HFF-Myc (cell line): ENCODE results near the gene EVC.

Experiments used
- DNase-seq: peaks from one replicate; pipeline ENCODE4 v3.0.0-alpha.2; 2011; ENCODE audit warnings: low read depth; ENCODE audit errors: extremely low read depth
- H3K4me3 ChIP-seq: replicated peaks from 2 replicates; pipeline ENCODE4 v1.5.1; 2011; ENCODE audit warnings: low read depth, mild to moderate bottlenecking, control low read depth, low read length
- TF ChIP-seq, protein P1 (sequence below): IDR thresholded peaks from 2 replicates; pipeline ENCODE4 v1.5.1; 2012; ENCODE audit warnings: mild to moderate bottlenecking, low read depth, low read length, control low read depth; ENCODE audit errors: missing control alignments

Gene EVC

GRCh38 chr4:5683566-5683965 lies 27.4 kb upstream of the EVC start:
- TF ChIP-seq, protein P1, sequence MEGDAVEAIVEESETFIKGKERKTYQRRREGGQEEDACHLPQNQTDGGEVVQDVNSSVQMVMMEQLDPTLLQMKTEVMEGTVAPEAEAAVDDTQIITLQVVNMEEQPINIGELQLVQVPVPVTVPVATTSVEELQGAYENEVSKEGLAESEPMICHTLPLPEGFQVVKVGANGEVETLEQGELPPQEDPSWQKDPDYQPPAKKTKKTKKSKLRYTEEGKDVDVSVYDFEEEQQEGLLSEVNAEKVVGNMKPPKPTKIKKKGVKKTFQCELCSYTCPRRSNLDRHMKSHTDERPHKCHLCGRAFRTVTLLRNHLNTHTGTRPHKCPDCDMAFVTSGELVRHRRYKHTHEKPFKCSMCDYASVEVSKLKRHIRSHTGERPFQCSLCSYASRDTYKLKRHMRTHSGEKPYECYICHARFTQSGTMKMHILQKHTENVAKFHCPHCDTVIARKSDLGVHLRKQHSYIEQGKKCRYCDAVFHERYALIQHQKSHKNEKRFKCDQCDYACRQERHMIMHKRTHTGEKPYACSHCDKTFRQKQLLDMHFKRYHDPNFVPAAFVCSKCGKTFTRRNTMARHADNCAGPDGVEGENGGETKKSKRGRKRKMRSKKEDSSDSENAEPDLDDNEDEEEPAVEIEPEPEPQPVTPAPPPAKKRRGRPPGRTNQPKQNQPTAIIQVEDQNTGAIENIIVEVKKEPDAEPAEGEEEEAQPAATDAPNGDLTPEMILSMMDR: no peak
- no peak overlapping the region for H3K4me3 ChIP-seq
- DNase-seq: no peak

DNA sequence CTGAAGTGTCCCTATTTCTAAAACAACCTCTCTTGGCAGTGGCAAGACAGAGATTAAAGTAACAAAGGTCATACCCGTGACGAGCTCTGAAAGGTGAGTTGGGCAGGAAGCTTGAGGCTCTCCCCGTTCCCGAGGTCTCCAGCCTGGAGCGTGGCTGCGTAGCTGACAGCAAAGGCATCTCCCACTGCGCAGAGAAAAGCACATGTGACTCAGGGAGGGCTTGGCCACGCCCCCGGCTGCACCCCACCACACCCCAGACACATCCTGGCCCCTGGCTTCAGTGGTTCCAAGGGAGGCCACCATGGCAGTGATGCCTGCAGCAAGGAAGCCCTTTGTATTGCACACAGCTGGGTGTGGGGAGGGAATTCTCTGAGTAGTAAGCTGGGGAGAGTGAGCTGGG lies 25.7 kb upstream of the EVC start:
- no peak for DNase-seq
- TF ChIP-seq, protein P1: no peak
- H3K4me3 ChIP-seq: no peak overlapping the region

DNA sequence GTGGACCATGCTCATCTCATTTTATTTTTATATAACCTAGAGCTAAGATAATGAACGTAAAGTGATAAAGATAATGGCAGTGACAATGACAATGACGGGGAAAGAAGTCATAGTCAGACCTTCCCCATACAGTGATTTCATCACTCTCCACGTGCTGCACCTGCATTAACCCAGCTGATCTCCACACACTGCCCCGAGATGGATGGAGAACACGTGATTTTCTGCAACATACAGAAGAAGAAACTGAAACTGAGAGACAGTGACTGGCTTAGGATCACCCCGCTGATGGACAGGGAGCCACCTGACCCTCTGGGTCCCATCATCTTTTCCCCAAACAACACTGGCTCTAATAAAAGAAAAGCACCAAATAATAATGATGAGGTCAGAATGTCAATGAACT lies 24.7 kb upstream of the EVC start:
- no peak overlapping the region for H3K4me3 ChIP-seq
- TF ChIP-seq, protein P1: no peak
- DNase-seq: no peak

DNA sequence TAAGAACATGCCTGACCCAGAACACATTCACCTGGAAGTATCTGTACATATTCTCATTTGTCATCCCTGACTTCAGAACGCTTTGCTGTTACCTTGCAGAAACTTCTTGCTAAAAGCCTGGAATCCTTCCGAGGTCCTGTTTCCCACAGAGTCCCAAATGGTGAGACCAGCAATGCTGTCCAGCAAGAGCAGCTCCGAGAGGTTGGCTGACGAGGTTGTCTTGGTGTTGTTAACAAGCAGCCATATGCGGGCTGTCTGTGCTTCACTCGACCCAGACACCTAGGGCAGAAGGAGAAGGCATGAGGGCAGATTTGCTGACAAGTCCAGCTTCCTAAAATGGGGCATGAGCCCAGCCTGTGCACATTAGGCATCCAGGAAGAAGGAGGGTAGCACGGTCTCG lies 21.9 kb upstream of the EVC start:
- H3K4me3 ChIP-seq: no peak overlapping the region
- TF ChIP-seq, protein P1: no peak
- no peak for DNase-seq

GRCh38 chr4:5691491-5692132 lies 19.4 kb upstream of the EVC start:
- no peak for DNase-seq
- TF ChIP-seq, protein P1: no peak
- H3K4me3 ChIP-seq: no peak overlapping the region

GRCh38 chr4:5693871-5694270 lies 17.1 kb upstream of the EVC start:
- TF ChIP-seq, protein P1: no peak
- no peak overlapping the region for H3K4me3 ChIP-seq
- DNase-seq: no peak

- no peak for DNase-seq
- no peak overlapping the region for H3K4me3 ChIP-seq
- TF ChIP-seq, protein P1: no peak
Measured at GRCh38 chr4:5696341-5696740, 14.7 kb upstream of the EVC start.
